ENCODE measurements around the gene MAST1. TPM values are rescaled to one million over a fixed set of nuclear protein-coding genes. Genes with fewer than 3 reads are reported as not detected.
"Not testable (repeated sequence)": the region's sequence is repeated elsewhere in the genome, so short reads cannot be mapped to it uniquely, and the experiment has no call there.

MAST1 gene
- total RNA-seq, 2 donors from 2014 or later, result 5.8 to 6.0 TPM

DNA sequence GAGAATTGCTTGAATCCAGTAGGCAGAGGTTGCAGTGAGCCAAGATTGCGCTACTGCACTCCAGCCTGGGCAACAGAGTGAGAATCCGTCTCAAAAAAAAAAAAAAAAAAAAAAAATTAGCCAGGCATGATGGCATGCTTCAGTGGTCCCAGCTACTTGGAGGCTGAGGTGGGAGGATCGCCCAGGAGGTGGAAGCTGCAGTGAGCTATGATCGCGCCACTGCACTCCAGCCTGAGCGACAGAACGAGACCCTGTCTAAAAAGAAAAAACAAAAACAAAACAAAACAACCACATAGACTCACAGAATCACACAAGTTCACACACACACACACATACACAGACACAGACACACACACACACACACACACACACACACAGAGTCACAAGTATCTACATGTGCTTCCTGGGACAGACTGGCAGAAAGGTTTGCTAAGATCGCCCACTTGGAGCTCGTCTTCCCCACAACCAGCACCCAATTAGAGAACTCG is 52.0 kb downstream of the MAST1 start:
- not testable (repeated sequence) for DNase-seq; ATAC-seq (replicated peaks in 1 of 2); H3K36me3 Mint-ChIP-seq (ENCODE audit: insufficient read depth in 2 of 2); H3K9me3 Mint-ChIP-seq; H3K27me3 Mint-ChIP-seq (ENCODE audit: low read depth)
- Mint-ChIP-seq H3K27ac (peak overlapping the region; percentile 83), H3K4me3 (peak overlapping the region; percentile 94 to 99), H3K4me1 (ENCODE audit: low read depth) (peaks cover 38% of the 10 kb centered on the region)

DNA sequence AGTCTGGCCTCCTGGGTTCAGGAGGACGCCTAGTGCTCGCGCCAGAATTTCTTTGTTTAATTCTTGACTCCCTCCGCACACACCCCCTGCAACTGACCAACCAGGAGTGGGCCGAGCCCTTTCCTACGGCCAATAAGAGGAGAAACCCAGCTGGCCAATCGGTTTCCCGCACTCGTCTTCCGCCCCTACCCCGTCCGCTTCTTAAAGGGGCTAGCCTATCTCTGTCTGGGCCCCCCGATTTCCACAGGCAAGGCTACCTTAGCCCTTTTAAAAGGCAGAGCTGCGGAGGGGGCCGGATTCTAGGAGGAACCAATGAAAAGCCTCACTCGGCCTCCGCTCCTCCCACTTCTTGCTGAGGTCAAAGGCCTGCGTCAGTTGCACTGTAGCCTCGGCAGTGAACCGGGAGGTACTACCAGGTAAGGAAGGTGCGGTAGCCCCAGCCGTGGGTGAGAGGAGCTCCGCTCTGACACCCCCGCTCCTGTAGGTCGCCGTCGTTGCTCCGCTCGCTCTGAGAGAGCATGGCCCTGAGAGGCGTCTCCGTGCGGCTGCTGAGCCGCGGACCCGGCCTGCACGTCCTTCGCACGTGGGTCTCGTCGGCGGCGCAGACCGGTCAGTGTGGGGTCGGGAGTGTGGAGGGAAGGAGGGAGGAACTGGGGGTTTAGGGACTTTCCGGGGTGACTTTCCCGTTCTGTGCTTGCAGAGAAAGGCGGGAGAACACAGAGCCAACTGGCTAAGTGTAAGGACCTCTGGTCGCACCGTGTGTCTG is 52.7 kb downstream of the MAST1 start, which contains the start of gene GCDH:
Gene GCDH (plus strand): TSS at position 374 of the 766 bp plus-strand sequence. CDS start 145 bp downstream, at position 519.
- Mint-ChIP-seq H3K9me3 (no peaks in the 10 kb centered on the region), H3K4me1 (ENCODE audit: low read depth) (peaks cover 38% of the 10 kb centered on the region), H3K27ac (peak within 1 kb of the TSS; percentile 83), H3K27me3 (ENCODE audit: low read depth) (no peaks in the 10 kb centered on the region), H3K4me3 (peak within 1 kb of the TSS; percentile 94 to 99), H3K36me3 (ENCODE audit: insufficient read depth in 2 of 2) (peaks cover 5% of the 10 kb centered on the region in 2 donors)
- ATAC-seq (replicated peaks in 1 of 2), result peak; percentile 96
- peak; percentile 94 to 99 for DNase-seq

DNA sequence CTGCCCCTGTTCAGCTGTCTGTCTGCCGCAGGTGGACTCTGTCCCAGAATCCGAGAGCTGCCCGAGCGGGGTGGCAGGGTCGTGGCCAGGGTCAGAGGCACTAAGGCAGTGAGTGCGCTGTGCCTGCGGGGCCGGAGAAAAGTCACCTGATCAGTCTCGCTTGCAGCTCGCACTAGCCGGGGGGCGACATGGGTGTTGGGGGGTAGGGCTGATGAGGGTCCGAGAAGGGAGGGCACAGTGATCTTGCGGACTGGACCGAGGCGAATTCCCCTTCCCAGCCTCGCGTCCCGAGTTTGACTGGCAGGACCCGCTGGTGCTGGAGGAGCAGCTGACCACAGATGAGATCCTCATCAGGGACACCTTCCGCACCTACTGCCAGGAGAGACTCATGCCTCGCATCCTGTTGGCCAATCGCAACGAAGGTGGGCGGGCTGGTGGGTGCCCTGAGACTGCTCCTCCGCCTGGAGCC is 53.3 kb downstream of the MAST1 start:
- peak overlapping the region; percentile 48 for H3K27ac Mint-ChIP-seq
- H3K4me1 Mint-ChIP-seq (ENCODE audit: low read depth), result peaks cover 32% of the 10 kb centered on the region
- no peaks in the 10 kb centered on the region for H3K9me3 Mint-ChIP-seq
- peaks cover 5% of the 10 kb centered on the region in 2 donors for H3K36me3 Mint-ChIP-seq (ENCODE audit: insufficient read depth in 2 of 2)
- ATAC-seq (replicated peaks in 1 of 2) (no peak), DNase-seq (no peak)
- H3K27me3 Mint-ChIP-seq (ENCODE audit: low read depth), result no peaks in the 10 kb centered on the region
- H3K4me3 Mint-ChIP-seq, result peak overlapping the region; percentile 94 to 99

DNA sequence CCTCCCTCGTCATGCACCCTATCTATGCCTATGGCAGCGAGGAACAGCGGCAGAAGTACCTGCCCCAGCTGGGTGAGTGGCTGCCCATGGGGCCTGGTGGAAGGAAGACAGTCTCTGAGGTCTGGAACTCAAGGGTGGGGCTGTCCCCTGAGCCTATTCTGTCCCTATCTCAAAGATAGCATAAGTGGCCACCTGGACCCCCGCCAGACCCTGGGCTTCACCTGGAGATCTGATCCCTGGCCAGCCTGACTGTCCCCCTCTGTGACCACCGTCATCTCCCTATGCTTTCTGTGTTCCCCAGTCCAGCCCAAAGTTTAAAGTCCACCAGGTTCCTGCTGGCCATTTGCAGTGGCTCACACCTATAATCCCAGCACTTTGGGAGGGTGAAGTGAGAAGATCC is 55.3 kb downstream of the MAST1 start:
- ATAC-seq (replicated peaks in 1 of 2), result no peak
- no peak overlapping the region for H3K27ac Mint-ChIP-seq

DNA sequence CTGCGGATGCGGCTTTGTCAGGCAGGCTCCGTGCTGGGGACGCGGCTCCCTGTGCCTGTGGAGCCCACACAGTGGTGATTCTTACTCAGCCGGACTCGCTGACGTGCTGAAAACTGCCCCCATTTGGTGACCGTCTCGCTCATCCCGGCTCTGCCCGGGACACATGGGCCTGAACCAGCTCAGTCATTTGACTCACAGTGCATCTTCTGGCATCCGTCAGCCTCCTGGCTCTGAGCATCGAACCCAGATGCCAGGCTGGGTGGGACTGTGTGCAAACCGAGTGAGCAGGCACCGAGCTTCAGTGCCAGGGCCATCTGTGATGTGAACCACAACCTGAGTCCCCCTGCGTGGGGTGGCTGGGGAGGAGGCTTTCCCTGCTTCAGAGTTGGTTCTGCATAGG is 58.1 kb downstream of the MAST1 start:
- no peak overlapping the region for H3K27ac Mint-ChIP-seq
- ATAC-seq (replicated peaks in 1 of 2) (no peak), DNase-seq (no peak)
- peaks cover 2 to 8% of the 10 kb centered on the region in 2 donors for H3K36me3 Mint-ChIP-seq (ENCODE audit: insufficient read depth in 2 of 2)
- no peaks in the 10 kb centered on the region for H3K9me3 Mint-ChIP-seq
- peaks cover 30% of the 10 kb centered on the region for H3K4me1 Mint-ChIP-seq (ENCODE audit: low read depth)
- H3K27me3 Mint-ChIP-seq (ENCODE audit: low read depth), result no peaks in the 10 kb centered on the region
- H3K4me3 Mint-ChIP-seq, result no peak overlapping the region

More for the DNA sequence above, 55.3 kb downstream of the MAST1 start:
- peaks cover 5 to 8% of the 10 kb centered on the region in 2 donors for H3K36me3 Mint-ChIP-seq (ENCODE audit: insufficient read depth in 2 of 2)
- H3K4me1 Mint-ChIP-seq (ENCODE audit: low read depth), result peaks cover 30% of the 10 kb centered on the region
- no peak for DNase-seq
- H3K9me3 Mint-ChIP-seq, result no peaks in the 10 kb centered on the region
- peak overlapping the region; percentile 25 to 99 for H3K4me3 Mint-ChIP-seq
- no peaks in the 10 kb centered on the region for H3K27me3 Mint-ChIP-seq (ENCODE audit: low read depth)

DNA sequence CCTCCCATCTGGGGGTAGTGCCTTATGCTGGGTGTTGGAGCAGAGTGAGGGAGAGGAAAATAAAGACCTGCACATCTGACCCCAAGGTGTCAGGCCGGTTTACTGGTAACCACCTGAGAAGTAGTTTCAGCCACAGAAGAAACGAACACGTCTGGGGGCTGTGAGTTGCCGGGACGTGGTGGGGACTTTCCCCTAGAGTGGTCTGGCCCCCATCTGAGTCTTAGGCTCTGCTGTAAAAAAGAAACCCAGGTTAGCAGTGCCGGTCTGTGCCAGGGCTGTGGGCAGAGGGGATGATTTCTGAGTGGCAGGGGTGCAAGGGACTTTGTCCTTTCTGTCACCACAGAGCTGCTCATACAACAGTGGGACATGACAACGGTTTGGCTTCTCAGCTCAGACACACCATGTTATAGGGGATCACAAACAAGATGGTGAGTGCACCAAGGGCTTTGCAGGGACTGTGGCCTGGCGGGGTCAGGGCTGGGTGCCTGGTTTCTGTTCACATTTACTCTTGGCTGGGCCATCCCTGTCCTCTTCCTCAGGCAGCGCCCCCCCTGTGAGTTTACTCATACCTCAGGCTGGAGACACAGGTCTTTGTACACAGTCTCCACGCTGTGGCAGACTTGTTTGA is 61.7 kb downstream of the MAST1 start:
- peaks cover under 1 to 5% of the 10 kb centered on the region in 2 donors for H3K36me3 Mint-ChIP-seq (ENCODE audit: insufficient read depth in 2 of 2)
- DNase-seq (peak; percentile 65 to 71), ATAC-seq (replicated peaks in 1 of 2) (peak; percentile 95 to 98)
- H3K4me1 Mint-ChIP-seq (ENCODE audit: low read depth), result peaks cover 16% of the 10 kb centered on the region
- H3K27me3 Mint-ChIP-seq (ENCODE audit: low read depth), result no peaks in the 10 kb centered on the region
- peak overlapping the region; percentile 20 to 67 for H3K4me3 Mint-ChIP-seq
- no peaks in the 10 kb centered on the region for H3K9me3 Mint-ChIP-seq
- H3K27ac Mint-ChIP-seq, result peak overlapping the region; percentile 47

DNA sequence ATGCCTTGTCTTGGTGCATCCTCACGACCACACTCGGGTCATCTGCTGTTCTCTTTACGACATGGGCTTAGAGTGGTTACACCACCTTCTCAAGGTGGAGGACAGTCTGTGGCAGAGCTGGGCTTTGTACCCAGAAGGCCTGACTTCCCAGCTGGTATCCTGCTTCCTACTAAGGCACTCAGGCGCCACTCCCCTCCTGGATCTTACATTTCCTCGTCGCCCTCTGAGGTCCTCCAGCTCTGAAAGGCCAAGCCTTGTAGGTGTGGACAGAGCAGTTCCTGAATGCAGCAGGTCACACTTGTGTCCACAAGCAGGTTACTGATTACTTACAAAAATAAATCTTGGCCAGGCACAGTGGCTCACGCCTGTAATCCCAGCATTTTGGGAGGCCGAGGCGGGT is 68.9 kb downstream of the MAST1 start:
- Mint-ChIP-seq H3K4me1 (ENCODE audit: low read depth) (peaks cover 10% of the 10 kb centered on the region), H3K4me3 (no peak overlapping the region), H3K27me3 (ENCODE audit: low read depth) (no peaks in the 10 kb centered on the region), H3K9me3 (no peaks in the 10 kb centered on the region), H3K36me3 (ENCODE audit: insufficient read depth in 2 of 2) (no peaks in the 10 kb centered on the region), H3K27ac (no peak overlapping the region)
- no peak for ATAC-seq (replicated peaks in 1 of 2)
- DNase-seq, result no peak

DNA sequence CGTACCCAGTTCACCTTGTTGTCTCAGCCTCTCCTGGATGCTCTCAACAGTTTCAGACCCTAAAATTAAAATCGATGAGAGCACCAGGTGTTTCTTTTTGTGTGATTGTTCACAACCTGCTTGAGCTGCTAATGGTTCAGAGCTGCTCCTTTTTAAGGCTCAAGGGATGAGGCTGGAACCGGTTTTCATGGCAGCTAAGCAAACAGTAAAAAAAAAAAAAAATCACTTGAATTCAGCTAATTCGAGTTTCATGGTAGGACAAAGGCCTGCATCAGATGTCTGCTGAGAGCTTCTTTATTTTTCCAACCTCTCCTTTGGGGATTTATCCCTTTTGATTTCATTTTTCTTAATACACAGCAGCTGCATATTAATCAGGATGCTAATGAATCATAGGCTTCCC is 74.3 kb downstream of the MAST1 start:
- peak overlapping the region; percentile 79 for H3K27ac Mint-ChIP-seq
- DNase-seq (no peak), ATAC-seq (replicated peaks in 1 of 2) (no peak)
- H3K4me3 Mint-ChIP-seq, result no peak overlapping the region
- H3K4me1 Mint-ChIP-seq (ENCODE audit: low read depth), result peaks cover 36% of the 10 kb centered on the region
- H3K27me3 Mint-ChIP-seq (ENCODE audit: low read depth), result no peaks in the 10 kb centered on the region
- no peaks in the 10 kb centered on the region for H3K36me3 Mint-ChIP-seq (ENCODE audit: insufficient read depth in 2 of 2)
- no peaks in the 10 kb centered on the region for H3K9me3 Mint-ChIP-seq

DNA sequence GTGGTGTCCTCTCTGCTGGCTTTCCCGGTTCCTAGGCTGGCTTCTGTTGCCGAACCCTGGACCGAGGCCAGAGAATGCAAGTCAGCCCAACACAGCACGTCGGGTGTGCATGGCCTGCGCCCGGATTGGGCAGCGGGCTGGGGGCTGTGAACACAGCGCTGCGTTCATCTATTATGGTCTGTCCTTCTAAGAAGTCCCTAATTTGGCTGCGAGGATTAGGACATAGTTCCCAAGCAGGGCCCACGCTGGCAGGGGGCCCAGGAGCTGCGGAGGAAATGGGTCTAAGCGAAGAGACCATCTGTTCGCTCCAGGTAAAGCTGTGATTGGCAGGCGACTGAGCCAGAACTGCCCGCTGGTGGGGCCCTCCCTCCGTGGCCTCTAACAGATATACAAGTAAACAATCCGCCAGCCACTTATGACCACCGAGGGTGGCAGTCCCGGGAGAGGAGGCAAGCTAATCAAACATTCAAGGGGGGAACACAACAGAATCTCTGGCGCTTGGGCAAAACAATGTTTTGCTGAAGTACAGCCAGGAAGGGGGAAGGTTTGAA is 74.8 kb downstream of the MAST1 start:
- Mint-ChIP-seq H3K4me3 (no peak overlapping the region), H3K27me3 (ENCODE audit: low read depth) (no peaks in the 10 kb centered on the region), H3K9me3 (no peaks in the 10 kb centered on the region), H3K36me3 (ENCODE audit: insufficient read depth in 2 of 2) (no peaks in the 10 kb centered on the region), H3K27ac (peak overlapping the region; percentile 79), H3K4me1 (ENCODE audit: low read depth) (peaks cover 36% of the 10 kb centered on the region)
- ATAC-seq (replicated peaks in 1 of 2) (no peak), DNase-seq (no peak)

DNA sequence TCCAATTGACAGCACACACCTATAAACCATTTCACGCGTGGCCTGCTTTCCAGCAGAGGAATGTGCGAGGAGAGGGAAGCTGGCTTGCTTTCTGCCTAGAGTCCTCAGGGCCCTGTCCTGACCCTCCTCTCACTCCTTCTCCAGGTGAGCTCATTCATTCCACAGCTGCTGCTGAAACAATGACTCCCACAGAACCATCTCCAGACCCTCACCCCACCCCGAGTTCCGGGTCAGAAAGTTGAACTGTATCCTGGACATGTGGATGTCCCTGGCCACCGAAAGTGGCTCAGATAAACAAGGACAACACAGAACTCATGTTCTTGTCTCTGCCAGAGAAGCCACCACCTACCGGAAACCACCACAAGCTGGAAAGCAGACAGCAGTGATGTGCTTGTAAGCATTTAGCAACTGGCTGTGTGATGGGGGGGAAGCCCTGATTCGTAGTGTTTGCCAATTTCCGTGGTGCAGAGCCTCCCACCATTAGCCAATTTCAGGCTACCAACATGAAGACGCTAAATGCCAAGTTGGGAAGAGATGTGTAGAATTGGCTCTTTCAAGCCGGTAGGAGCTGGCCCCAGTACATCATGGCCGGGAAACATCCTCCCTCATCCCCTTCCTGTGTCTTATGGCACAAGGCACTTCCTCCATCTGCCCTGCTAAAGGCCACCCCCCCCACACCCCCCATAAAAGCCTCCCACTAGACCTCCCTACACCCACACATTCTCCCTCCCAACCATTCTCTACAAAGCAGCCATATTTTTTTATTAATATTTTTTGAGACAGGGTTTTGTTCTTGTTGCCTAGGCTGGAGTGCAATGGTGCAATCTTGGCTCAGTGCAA is 75.8 kb downstream of the MAST1 start:
- Mint-ChIP-seq H3K4me1 (ENCODE audit: low read depth) (peaks cover 38% of the 10 kb centered on the region), H3K27me3 (ENCODE audit: low read depth) (no peaks in the 10 kb centered on the region), H3K4me3 (peak overlapping the region; percentile 50 to 54), H3K9me3 (no peaks in the 10 kb centered on the region), H3K36me3 (ENCODE audit: insufficient read depth in 2 of 2) (peaks cover 0 to under 1% of the 10 kb centered on the region in 2 donors), H3K27ac (peak overlapping the region; percentile 94)
- DNase-seq (peak; percentile 51 to 59), ATAC-seq (replicated peaks in 1 of 2) (peak; percentile 71 to 77)

DNA sequence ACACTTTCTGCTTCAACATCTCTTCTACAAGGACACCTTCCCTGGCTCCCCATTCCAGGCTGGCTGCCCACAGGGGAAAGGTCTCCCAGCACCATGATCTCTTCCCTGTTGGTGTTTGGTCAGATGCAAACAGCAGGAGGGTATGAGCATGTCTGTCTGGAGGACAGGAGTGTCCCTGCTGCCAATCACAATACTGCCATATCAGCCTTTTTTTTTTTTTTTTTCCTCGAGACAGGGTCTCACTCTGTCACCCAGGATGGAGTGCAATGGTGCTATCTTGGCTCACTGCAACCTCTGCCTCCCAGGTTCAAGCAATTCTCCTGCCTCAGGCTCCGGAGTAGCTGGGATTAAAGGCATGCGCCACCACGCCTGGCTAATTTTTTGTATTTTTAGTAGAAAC is 77.5 kb downstream of the MAST1 start:
- not testable (repeated sequence) for H3K36me3 Mint-ChIP-seq (ENCODE audit: insufficient read depth in 2 of 2); ATAC-seq (replicated peaks in 1 of 2); H3K9me3 Mint-ChIP-seq; H3K27me3 Mint-ChIP-seq (ENCODE audit: low read depth); H3K4me3 Mint-ChIP-seq; DNase-seq
- peak overlapping the region; percentile 24 for H3K27ac Mint-ChIP-seq
- H3K4me1 Mint-ChIP-seq (ENCODE audit: low read depth), result peaks cover 40% of the 10 kb centered on the region

DNA sequence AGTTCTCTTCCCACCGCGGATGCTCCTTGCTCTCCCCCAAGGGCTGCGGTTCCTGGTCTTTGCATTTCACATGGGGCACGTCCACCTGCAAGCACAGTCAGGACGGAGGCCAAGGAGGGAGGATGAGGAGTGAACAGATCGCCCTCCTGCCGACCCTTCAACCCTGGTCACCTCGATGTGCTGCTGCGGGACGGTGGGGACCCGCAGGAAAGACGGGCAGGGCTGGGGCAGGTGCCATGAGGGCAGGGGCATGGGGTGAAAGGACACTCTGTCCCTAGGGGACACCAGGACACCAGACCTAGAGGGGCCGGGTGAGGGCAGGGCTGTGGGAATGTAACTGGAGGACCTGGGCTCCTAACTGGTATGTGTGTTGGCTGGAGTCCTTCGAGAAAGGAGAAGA is 79.9 kb downstream of the MAST1 start:
- H3K4me1 Mint-ChIP-seq (ENCODE audit: low read depth), result peaks cover 37% of the 10 kb centered on the region
- peak overlapping the region; percentile 65 to 74 for H3K4me3 Mint-ChIP-seq
- H3K27me3 Mint-ChIP-seq (ENCODE audit: low read depth), result no peaks in the 10 kb centered on the region
- ATAC-seq (replicated peaks in 1 of 2), result no peak
- peak overlapping the region; percentile 86 for H3K27ac Mint-ChIP-seq
- H3K36me3 Mint-ChIP-seq (ENCODE audit: insufficient read depth in 2 of 2), result peaks cover 5% of the 10 kb centered on the region in 2 donors
- DNase-seq, result no peak
- no peaks in the 10 kb centered on the region for H3K9me3 Mint-ChIP-seq
